PFSK-1 (cell line): ENCODE measurements around the gene APIP.

Experiments used
- POLR2AphosphoS5 ChIP-seq: IDR thresholded peaks from 2 replicates; pipeline ENCODE4 v1.6.1; 2012; ENCODE audit warnings: low read depth, mild to moderate bottlenecking, control low read depth, low read length, moderate library complexity
- REST ChIP-seq, 2 experiments: IDR thresholded peaks; 2 replicates each; pipeline versions ENCODE4 v1.6.1 to v1.8.0; 2011 to 2012; ENCODE audit warnings: low read depth in 2 of 2, low read length in 2 of 2, control low read depth in 1 of 2, inconsistent platforms in 1 of 2, mild to moderate bottlenecking in 1 of 2, moderate library complexity in 1 of 2; ENCODE audit not compliant: insufficient read depth in 1 of 2
- SIN3A ChIP-seq: IDR thresholded peaks from 2 replicates; pipeline ENCODE4 v1.6.1; 2012; ENCODE audit warnings: mild to moderate bottlenecking, low read length, moderate library complexity, borderline replicate concordance; ENCODE audit not compliant: insufficient read depth
- TAF1 ChIP-seq: IDR thresholded peaks from 2 replicates; pipeline ENCODE4 v1.6.1; 2012; ENCODE audit warnings: low read length, control low read depth, borderline replicate concordance; ENCODE audit not compliant: insufficient read depth

- TF ChIP-seq REST (IDR thresholded peaks at IDR 0.05; ENCODE audit: insufficient read depth in 1 of 2, low read depth in 2 of 2, low read length in 2 of 2) (no peak), SIN3A (no peak), POLR2AphosphoS5 (no peak), TAF1 (no peak)
Observed at GRCh38 chr11:34924714-34925113, 8.5 kb upstream of the APIP start.
